ENCODE measurements around the gene OR2H2.

OR2H2 gene

DNA sequence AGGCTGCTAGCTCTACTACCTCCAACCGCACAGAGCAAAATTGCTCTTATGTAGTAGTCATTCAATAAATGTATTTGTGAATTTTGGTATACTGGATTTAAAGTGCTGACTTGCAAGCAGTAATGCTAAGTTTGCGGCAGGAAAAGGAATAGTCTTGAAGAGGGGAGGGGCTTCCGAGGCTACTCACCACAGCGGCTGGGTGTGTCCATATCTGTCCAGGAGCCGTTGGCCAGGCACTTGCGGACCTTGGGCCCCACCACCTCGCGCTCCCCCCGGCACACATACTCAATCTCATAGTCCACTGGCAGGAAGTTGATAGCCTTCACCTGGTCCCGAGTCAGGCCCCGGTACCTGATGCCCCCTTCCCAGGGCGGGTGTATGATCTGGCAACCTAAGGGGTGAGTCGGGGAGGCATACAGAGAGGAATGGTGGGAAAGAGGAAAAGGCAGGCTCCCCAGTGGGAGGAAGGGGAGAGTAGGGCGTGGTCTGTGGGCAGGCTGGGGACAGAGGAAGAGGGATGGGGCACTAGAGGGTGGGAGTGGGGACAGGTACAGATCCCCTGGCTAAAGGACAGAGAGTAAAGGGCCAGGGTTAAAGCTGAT, 46.4 kb downstream of the OR2H2 start:
- DNase-seq, result no peak

DNA sequence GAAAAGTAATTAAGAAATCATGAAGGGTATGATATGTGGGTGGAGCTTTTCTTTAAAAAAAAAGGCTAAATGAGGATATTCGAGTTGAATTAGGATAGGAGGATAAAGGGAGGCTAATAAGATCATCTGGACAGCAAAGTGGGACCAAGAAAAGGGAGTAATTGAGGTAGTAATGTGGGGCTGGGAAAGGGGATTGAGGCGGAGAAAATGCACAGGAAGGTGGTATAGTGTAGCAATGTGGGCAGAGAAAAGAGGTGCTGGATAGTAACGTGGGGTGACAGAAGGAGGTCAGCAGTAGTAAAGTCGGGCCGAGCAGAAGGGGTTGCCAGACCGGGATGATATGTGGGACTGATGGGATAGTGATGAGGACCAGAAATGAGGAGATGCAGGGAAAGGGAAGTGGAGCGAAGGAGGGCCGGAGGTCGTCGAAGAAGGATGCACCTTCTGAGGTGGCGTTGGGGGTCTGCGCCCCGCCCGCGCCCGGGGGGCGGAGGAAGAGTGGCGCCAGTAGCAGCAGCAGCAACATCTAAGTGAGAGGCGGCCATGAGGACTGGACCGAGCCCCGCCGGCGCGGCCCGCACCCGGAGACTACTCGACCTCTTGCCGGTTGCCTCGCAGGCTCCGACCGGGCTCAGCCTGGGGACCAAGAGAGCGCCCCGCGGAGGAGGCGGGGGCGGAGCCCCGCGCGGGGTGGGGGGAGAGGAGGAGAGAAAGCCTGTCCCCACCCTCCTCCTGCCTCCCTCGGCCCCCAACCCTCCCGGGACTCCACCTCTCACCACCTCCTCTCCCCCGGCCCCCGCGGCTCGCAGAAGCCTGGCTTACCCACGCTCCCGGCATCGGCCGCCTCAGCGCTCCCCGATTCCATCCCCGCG, 47.2 kb downstream of the OR2H2 start:
- DNase-seq, result peak in 2 of 4 experiments; percentile 18 to 32

DNA sequence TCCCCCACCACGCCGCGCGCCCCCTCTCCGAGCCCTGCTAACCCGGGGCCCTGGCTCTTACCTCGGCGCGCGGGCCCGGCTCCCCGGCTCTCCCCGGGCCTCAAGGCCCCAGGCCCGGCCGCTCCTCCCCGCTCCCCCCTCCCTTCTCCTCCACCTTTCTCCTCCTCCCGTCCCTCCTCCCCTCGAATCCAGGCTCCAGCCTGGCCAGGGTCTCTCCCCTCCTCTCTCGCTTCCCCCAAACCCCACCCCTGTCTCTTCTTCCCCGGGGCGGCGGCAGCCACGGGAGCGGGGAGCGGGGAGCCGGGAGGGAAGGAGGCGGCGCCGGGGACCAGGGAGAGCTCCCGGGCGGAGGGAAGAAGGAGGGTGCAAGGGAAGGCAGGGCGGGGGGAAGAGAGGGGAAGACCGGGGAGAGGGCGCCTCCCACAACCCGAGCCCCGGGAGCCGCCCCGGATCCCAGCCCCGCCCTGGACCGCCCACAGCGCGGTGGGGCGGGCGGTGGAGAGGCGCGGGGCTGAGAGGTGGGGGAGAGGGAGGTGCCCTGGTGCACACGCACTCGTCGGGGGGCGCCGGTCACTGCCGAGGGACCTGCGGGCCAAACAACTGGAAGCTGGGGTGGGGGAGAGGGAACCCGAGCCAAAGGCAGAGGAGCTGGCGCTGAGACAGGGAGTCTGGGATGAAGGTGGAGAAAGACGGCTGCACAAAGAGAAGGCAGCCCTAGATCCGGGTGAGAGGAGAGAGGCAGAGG, 48.0 kb downstream of the OR2H2 start, which contains the start of gene GABBR1:
Gene GABBR1 (minus strand): TSS at position 395 of the 745 bp plus-strand sequence. CDS start 798 bp downstream, outside the sequence.
- peak; percentile 62 to 89 (median 78) for DNase-seq

DNA sequence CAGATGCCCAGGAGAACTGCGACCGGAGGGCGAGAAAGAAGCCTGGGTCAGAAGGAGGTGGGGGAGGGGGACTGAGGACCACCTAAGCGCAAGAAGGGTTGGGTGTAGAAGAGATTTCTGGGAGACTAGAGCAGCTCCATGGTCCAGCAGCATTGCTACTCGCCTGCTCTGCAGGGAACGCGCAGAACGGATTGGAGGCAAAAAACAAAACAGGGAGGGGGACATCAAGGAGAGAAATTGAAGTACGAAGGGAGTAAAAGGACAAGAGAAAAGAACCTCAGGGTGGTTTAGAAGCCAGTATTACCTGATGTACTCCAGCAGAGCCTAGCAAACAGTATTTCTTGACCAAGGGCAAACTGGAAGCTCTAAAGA, 48.6 kb downstream of the OR2H2 start:
- no peak for DNase-seq

DNA sequence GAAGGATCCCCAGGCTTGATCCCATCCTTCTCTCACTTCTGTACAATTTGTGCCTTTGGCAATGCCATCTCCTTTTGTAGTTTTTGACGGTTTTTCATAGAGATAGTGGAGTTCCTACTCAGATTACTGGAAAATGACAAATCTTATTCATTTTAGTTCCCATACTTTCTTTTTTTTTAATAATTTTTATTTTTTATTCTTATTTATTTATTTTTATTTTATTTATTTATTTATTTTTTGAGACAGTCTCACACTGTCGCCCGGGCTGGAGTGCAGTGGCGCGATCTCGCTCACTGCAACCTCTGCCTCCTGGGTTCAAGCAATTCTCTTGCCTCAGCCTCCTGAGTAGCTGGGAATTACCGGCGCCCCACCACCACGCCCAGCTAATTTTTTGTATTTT, 52.3 kb downstream of the OR2H2 start:
- no peak for DNase-seq

Measured in suppressor macrophage (primary cell).